Fibroblast of the aortic adventitia (primary cell): ENCODE results near the gene GOLGA6L25. TPM values are rescaled to one million over a fixed set of nuclear protein-coding genes. Genes with fewer than 3 reads are reported as not detected.
A peak's percentile ranks its signal among the peaks of the same experiment; 100 is the strongest.
"Not testable (repeated sequence)": the region's sequence is repeated elsewhere in the genome, so short reads cannot be mapped to it uniquely, and the experiment has no call there.

Experiments used
- DNase-seq: peaks from one replicate; pipeline ENCODE4 v3.0.0-alpha.2; 2010; ENCODE audit warnings: low read depth
- H3K4me3 ChIP-seq: 2 replicates; pipeline ENCODE4 v1.5.1; 2011; ENCODE audit warnings: low read depth, mild to moderate bottlenecking, control low read depth, low read length, moderate library complexity
- small RNA-seq: library from RNA; depleted of rRNA; stranded (forward); fragments of <200 nt; gene quantifications from one replicate; pipeline ENCODE3, GENCODE V24; 2012
- total RNA-seq: library from RNA; depleted of rRNA; stranded (reverse); fragments of >200 nt; gene quantifications from 2 replicates; pipeline ENCODE4 v1.2.3, GENCODE V29; 2012; ENCODE audit warnings: low replicate concordance

GOLGA6L25 gene
- not detected in 2 replicates for total RNA-seq

GRCh38 chr15:28553268-28553667 lies at the start of gene GOLGA6L25:
Gene GOLGA6L25 (plus strand): TSS chr15:28553568. CDS start chr15:28553629, 61 bp downstream.
- H3K4me3 ChIP-seq, DNase-seq: not testable (repeated sequence)

DNA sequence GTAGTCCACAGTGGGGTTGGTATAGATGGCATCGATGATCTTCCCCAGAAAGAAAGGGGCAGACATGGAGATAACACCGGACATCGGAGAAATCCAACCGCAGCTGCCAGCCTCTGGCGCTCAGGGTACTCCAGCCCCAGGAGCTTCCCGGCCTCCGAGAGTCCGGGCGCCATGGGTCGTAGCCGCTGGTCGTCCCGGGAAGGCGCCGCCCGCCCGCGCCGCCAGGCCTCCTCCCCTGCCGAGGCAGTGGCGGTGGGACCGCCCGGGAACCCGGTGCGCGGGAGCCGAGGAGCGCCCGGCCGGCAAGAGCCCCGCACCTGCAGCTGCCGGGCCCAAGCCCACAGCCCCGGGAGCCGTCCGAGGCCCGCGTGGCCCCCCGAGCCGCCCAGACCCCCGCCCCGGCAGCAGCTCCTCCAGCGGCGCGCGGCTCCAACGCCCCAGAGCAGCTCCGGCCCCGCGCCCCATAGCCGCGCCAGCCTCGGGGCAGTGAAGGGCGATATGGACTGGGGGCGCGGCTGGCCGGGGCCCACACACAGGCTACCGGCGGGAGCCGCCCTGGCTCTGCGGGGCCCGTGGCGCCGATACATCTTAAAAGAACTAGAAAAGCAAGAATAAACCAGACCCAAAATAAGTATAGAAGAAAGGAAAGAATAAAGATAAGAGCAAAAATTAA lies 45.0 kb upstream of the GOLGA6L25 start:
- not testable (repeated sequence) for H3K4me3 ChIP-seq

DNA sequence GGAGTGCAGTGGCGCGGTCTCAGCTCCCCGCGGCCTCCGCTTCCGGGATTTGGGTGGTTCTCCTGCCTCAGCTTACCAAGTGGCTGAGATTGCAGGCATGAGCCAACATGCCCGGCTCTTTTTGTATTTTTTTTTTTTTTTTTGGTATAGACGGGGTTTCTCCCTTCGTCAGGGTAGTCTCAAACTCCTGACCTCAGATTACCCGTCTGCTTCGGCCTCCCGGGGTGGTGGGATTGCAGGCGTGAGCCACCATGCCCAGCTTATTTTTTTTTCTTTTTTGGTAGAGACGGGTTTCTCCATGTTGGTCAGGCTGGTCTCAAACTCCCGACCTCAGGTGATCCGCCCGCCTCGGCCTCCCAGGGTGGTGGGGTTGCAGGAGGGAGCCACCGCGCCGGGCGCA lies 39.2 kb upstream of the GOLGA6L25 start:
- not testable (repeated sequence) for DNase-seq, H3K4me3 ChIP-seq

More for the DNA sequence above, 45.0 kb upstream of the GOLGA6L25 start:
- DNase-seq: not testable (repeated sequence)

DNA sequence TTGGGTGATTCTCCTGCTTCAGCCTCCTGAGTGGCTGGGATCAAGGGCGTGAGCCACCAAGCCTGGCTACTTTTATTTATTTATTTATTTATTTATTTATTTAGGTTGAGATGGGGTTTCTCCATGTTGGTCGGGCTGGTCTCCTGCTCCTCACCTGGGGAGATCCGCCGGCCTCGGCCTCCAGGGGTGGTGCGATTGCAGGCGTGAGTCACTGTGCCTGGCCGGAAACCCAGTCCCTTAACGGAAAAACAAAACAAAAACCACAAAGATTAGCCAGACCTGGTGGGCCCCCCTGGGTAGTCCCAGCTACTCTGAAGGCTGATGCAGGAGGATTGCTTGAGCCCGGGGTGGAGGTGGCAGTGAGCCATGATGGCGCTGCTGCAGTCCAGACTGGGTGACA lies 38.2 kb upstream of the GOLGA6L25 start:
- H3K4me3 ChIP-seq, DNase-seq: not testable (repeated sequence)

DNA sequence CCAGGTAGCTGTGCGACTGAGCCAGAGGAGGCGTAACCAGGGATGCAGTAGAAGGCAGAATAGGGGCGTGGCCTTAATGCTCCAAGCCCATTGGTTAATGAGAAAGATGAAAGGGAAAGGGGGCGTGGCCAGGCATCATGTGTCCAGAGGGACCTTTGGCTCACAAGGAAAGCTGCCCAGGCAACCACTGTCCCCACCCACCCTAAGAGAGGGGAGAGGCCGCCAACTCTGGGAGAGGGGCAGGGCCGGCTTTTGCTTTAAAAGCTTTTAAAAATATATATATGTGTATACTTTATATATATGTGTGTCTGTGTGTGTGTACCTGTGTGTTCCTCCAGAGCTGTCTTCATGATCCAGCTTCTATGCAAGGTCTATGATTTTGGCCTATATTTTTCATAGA lies 20.4 kb upstream of the GOLGA6L25 start, which contains the start of gene GOLGA8G:
Gene GOLGA8G (minus strand): TSS at position 18 of the 400 bp plus-strand sequence. CDS start 62 bp downstream, outside the sequence.
- not testable (repeated sequence) for H3K4me3 ChIP-seq, DNase-seq

DNA sequence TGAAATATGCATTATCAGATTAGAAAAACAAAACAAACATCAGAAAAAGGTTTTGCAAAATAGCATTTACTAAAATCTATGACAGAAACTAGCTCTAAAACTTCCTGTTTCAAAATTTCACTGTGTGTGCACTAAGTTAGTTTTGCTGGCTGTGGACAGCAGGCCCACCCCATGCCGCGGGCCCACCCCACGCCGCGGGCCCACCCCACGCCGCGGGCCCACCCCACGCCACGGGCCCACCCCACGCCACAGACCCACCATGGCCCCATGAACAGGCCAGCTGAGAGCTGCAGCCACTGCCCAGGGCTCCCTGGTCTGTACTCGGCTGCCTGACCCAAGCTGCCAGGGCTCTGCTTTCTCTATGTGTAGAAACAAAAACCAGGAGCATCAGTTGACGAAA lies 20.0 kb downstream of the GOLGA6L25 start:
- H3K4me3 ChIP-seq, DNase-seq: not testable (repeated sequence)

DNA sequence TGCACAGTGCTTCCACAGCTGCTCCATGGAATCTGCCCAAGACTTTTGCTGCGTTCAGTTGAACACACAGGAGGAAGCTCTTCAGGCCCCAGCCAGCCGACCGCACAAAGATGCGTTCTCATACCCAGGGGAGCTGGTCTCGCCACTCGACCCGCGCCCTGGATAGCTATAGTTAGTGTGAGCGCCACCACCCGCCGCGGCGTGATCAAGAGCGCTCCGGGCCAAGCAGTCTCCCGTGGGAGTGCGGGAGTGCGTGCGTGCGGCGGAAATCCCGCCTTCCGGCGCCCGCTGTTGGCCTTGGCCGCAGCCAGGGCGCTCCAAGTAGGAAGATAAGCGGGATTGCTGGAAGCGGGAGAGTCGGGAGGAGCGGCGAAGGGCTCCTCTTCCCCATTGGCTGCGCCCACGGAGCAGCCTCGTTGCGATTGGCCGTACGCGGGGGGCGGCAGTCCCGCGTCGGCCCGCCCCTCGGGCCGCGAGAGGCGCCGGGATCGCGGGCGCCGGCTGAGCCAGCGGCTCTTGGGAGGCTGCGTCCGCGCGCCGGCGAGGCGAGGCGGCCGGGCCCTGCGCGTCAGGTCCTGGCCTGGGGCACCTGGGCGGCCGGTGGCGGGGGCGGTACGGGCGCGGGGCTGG lies 35.7 kb downstream of the GOLGA6L25 start:
- H3K4me3 ChIP-seq, DNase-seq: not testable (repeated sequence)

DNA sequence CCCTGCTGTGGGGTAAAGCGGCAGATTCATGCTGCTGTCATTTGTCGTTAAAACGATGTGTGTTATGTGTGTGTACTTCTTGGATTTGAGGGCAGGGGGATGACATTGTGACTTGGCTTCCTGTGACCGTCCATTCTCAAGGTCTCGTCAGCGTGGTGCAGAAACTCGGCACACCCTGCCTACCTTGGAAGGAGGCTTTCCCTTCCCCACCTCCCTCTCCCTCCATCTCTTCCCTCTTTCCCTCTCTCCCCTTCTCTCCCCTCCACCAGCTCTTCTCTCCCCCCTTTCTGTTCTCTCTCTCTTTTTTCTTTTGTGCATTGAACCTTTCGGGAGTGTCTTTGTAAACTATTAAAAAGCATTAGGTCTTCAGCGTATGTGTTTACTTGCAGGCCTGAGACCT lies 36.4 kb downstream of the GOLGA6L25 start:
- peak overlapping the region; percentile 62 for H3K4me3 ChIP-seq
- not testable (repeated sequence) for DNase-seq

GRCh38 chr15:28592395-28592794 lies 39.0 kb downstream of the GOLGA6L25 start:
- not testable (repeated sequence) for DNase-seq, H3K4me3 ChIP-seq

GRCh38 chr15:28593424-28594129 lies 40.2 kb downstream of the GOLGA6L25 start:
- not testable (repeated sequence) for DNase-seq, H3K4me3 ChIP-seq

DNA sequence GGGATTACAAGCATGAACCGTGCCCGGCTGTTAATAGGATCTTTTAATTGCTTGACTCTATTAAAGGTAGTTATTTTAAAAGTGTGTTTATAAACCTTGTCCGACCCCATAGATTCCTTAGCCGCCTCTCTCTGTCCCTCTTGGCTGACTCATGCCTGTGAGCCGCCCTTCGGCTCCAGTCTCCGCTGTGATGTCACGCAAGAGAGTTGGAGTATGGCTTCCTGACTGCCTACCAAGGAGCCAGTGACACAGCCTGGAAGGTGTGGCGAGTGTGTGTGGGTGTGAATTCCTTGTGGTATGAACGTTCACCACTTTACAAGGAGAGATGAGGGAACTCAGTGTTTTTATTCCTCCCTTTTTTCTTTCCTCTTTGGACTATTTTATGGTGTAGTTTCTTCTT lies 44.1 kb downstream of the GOLGA6L25 start:
- H3K4me3 ChIP-seq, DNase-seq: not testable (repeated sequence)

DNA sequence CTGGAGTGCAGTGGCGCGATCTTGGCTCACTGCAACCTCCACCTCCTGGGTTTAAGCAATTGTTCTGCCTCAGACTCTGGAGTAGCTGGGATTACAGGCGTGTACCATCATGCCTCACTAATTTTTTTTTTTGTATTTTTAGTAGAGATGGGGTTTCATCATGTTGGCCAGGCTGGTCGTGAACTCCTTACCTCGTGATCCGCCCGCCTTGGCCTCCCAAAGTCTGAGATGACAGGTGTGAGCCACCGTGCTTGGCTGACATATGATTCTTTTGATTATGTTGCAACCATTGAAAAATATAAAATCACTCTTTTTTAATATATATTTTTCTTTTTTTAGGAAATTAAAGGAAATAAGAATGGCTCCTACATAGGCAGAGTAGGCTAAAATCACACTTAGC lies 44.8 kb downstream of the GOLGA6L25 start:
- not testable (repeated sequence) for DNase-seq, H3K4me3 ChIP-seq

DNA sequence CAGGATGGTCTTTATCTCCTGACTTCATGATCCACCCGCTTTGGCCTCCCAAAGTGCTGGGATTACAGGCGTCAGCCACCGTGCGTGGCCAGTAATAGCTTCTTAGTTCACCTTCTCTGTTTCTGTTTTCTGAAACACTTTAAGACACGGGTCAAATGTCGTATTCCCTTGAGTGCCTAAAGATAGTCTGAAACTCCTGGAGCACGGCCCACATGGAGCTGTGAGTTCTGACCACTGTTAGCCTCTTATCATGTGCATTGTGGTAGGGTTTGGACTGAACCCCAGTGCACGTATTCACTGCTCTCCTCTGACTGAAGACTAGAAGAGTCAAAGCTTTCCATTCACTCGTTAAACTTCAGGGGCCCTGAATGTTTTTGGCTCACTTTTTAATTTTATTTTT lies 48.8 kb downstream of the GOLGA6L25 start:
- not testable (repeated sequence) for H3K4me3 ChIP-seq, DNase-seq

Small RNA genes within 50 kb of the gene (small RNA-seq; reads per million reads assigned to genes)
- gene AC138749.2: not detected
- gene RF00017: not detected

Other genes starting within 250 kb of the GOLGA6L25 start
- gene HERC2, start 231.4 kb upstream of the GOLGA6L25 start, total RNA-seq: 41.4 and 49.1 TPM in 2 replicates
- gene GOLGA6L24, start 195.5 kb upstream of the GOLGA6L25 start, total RNA-seq: 0.08 TPM in 1 of 2 replicates, not detected in the other
- gene GOLGA8F, start 174.9 kb upstream of the GOLGA6L25 start, total RNA-seq: under 0.01 TPM in 1 of 2 replicates, not detected in the other
- not detected in 2 replicates for gene GOLGA8G, start 20.6 kb upstream of the GOLGA6L25 start, total RNA-seq
- 1.2 TPM in 1 of 2 replicates, not detected in the other for gene GOLGA8M, start 158.9 kb downstream of the GOLGA6L25 start, total RNA-seq